ENCODE measurements around the gene EZR.

EZR gene

GRCh38 chr6:158757753-158758090 lies 61.4 kb downstream of the EZR start:
- DNase-seq = no peak

- DNase-seq = no peak
Measured at GRCh38 chr6:158756977-158757752, 62.0 kb downstream of the EZR start.

- no peak for DNase-seq
Measured at GRCh38 chr6:158756126-158756525, 63.0 kb downstream of the EZR start.

GRCh38 chr6:158755636-158756035 lies 63.5 kb downstream of the EZR start:
- DNase-seq = no peak

GRCh38 chr6:158754738-158755137 lies 64.4 kb downstream of the EZR start:
- DNase-seq = no peak

GRCh38 chr6:158753811-158754210 lies 65.4 kb downstream of the EZR start:
- DNase-seq = no peak

- no peak for DNase-seq
Measured at GRCh38 chr6:158752613-158753012, 66.6 kb downstream of the EZR start.

GRCh38 chr6:158751921-158752320 lies 67.2 kb downstream of the EZR start:
- DNase-seq = no peak

- DNase-seq = no peak
Measured at GRCh38 chr6:158751224-158751623, 67.9 kb downstream of the EZR start.

GRCh38 chr6:158744986-158745430 lies 74.2 kb downstream of the EZR start:
- no peak for DNase-seq

GRCh38 chr6:158743033-158743651 lies 76.0 kb downstream of the EZR start:
- DNase-seq = no peak

- DNase-seq = no peak
Measured at GRCh38 chr6:158739673-158740072, 79.5 kb downstream of the EZR start.

GRCh38 chr6:158737710-158738615 lies 81.2 kb downstream of the EZR start:
- DNase-seq = no peak

- DNase-seq = no peak
Measured at GRCh38 chr6:158737082-158737709, 82.0 kb downstream of the EZR start.

GRCh38 chr6:158735009-158735408 lies 84.2 kb downstream of the EZR start:
- no peak for DNase-seq

GRCh38 chr6:158730541-158730907 lies 88.6 kb downstream of the EZR start:
- no peak for DNase-seq

- no peak for DNase-seq
Measured at GRCh38 chr6:158729906-158730540, 89.1 kb downstream of the EZR start.

- DNase-seq = no peak
Measured at GRCh38 chr6:158725704-158726103, 93.5 kb downstream of the EZR start.

- DNase-seq = no peak
Measured at GRCh38 chr6:158722176-158722729, 96.9 kb downstream of the EZR start.

- DNase-seq = no peak
Measured at GRCh38 chr6:158718461-158719046, 100.6 kb downstream of the EZR start.

GRCh38 chr6:158717341-158718330 lies 101.5 kb downstream of the EZR start:
- DNase-seq = no peak

Measured in NCI-H2107 (cell line).